Measurements from ENCODE around the gene CNTN1.
A peak's percentile ranks its signal among the peaks of the same experiment; 100 is the strongest.

CNTN1 gene

DNA sequence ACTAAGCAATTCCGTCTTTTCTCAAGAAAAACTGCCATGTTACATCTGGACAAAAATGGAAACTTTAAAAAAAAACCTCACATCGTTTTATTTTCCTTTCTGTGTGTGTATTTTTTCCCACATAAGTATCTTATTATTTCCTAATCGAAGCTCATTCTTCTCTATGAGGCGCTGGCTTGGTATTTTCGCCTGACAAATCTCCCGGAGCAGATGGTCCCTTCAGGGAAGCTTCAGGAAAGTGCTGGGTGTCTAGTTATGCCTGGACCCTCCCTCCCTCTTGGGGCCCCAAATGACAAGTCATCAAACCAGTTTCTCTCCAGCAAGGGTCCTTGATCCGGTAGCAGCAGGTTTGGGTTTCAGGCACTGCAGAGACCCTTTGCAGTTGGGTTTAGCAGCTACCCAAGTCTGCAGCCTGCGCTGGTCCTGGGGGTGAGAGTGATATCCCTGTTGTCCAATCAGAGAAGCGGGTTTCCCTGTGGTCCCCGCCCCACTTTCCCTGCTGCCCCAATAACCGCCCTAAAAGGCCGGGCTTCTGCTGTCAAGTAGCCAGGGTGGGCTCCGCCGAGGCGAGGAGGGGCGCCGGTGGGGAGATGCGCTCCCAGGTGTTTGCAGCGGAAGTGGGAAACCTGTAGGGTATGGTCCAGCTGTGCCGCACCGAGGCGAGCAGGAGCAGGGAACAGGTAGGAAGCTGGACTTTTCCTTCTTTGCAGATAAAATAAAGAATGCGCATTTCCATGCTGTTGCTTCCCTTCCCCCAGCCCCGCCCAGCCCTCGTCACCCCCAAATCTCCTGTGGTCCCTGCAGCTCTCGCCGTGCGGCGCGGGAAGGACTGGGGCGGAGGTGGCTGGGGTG lies at the start of gene CNTN1:
Gene CNTN1, plus strand, starts transcription at position 527 of the 852 bp plus-strand sequence.
- peak; percentile 79 for DNase-seq

DNA sequence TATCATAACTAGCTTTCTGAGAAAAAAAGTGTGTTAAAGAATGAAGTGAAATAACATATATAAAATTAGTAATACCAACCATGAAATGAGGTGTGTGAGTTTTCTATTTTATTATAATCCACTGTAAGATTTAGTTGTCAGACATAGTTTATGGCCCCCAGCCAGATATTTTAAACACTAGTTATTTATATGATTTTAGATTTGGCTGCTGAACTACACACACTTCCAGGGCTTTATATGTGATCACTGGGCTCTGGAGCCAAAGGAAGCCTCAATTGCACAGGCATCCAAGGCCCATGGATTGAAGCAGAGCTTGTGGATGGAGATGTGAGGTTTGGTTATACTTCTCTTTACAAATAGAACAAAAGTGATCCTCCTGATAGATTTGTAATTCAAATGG lies 48.7 kb upstream of the CNTN1 start:
- no peak for DNase-seq

DNA sequence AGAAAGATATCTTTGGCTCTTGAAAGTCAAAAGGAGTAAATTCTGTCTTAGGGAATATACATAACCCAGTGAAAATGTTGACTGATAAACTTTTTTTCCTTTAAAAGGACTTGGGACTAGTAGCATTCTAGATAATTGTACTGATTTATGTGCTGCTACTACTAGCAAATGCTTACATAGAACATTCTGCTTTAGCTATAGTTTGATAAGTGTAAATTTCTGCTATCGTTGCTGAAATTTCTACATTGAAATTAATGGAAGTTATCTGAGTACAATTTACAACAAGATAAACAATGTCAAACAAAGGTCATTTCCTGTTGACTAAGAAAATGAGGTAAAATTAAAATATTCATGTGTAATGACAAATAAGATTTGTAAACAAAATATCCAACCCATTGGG lies 48.3 kb upstream of the CNTN1 start:
- DNase-seq = no peak

DNA sequence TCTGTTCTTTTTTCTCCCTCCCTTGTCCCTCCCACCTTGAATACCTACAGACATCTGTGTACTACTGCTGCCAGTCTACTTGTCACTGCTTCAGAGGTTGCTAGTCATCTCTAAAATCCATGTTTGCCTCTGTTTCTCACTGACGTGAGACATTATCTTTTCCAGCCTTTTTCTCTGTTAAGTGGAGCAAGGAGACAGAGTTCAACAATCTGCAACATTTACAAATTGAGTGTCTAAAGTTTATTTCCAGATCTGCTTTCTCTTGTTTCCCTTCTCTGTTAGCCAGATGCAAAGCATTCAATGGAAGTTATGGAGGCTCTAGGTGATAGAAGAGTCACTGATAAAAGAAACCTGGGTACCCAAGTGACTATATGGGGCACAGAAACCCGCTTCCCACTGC lies 47.5 kb upstream of the CNTN1 start:
- DNase-seq = no peak

DNA sequence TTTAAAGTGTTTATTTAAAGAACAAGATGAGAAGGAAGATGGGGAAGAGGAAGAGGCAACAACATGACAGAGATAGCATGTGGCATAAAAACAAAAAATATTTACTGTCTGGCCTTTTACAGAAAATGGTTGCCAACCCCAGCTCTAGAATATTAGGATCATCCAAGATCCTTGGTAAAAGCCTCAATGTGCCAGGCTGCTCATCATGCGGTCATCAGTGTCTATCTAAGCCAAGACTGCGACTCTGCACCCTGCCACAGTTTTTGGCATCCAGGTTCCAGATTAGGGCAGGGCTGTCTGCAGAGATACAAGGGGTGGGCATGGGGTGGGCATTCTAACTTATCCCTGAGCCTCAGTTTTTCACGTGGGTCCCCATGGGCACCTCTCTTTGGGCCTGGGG lies 46.9 kb upstream of the CNTN1 start:
- no peak for DNase-seq

DNA sequence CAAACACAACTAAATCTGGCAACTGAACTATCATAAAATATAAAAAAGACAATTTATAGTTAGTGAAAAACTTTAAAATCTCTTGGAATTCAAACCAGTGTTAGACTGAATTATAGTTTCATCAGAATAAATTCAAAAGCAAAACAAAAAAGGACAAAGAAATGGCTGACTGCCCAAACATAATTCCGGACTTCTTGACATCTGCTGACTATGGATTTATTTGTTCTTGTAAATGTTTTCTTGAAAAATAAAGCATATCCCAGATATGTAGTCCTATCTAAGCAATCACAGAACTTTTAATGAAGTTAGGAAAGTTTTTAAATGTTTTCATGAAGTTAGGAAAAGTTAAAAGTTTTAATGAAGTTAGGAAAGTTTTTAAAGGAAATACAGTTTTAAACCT lies 45.8 kb upstream of the CNTN1 start:
- DNase-seq = no peak

DNA sequence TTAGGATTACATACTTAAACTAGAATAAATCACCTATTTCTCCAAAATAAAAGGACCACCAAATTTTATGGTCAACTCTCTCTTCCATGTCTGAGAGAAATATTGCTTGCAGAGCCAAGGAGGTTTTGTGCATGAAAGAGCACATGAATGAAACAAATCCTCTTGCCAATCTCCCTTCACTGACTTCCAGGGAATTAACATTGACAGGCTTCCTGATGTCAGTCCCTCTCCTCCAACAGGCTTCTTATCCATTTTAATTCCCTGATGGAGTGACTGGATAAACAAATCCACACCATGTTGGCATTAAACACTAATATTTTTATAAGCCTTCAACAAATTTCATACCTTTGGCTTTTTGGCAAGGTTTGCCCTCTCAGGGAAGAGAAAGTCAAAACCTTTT lies 45.3 kb upstream of the CNTN1 start:
- DNase-seq = no peak

DNA sequence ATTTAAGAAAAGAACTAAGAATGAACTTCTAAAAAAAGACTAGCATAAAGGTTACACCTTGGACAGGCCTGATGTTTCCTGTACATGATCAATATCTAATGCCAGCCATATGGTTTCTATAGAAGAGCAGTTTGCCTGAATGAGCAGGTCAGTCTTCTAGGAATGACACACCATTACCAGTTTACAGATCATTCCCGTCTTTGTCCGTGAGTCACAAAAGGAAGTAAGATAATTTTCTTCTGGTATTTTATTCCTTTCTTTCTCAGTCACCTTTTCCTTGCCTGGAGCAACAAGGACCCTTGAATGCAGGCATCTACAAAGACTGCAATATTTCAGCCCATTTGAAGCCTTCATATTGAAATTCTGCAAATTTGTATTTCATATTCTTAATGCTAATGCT lies 44.6 kb upstream of the CNTN1 start:
- no peak for DNase-seq

DNA sequence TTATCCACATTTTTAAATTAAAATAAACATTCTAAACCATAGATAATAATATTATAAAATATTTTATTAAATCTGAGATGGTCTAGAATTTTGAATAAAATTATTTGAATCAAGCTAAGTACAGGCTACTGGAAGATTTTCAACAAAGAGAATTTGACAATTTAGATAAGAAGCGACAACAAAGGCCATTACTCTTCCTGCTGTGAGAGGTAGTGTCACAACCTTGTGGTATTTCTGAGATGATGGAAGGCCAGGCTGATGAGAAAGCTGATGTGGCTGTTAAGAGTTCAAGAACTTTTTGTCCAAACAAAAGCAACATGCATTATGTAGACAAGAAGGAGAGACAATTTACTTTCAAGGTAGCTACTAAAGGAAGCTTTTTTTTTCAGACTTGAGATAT lies 43.7 kb upstream of the CNTN1 start:
- DNase-seq = no peak

DNA sequence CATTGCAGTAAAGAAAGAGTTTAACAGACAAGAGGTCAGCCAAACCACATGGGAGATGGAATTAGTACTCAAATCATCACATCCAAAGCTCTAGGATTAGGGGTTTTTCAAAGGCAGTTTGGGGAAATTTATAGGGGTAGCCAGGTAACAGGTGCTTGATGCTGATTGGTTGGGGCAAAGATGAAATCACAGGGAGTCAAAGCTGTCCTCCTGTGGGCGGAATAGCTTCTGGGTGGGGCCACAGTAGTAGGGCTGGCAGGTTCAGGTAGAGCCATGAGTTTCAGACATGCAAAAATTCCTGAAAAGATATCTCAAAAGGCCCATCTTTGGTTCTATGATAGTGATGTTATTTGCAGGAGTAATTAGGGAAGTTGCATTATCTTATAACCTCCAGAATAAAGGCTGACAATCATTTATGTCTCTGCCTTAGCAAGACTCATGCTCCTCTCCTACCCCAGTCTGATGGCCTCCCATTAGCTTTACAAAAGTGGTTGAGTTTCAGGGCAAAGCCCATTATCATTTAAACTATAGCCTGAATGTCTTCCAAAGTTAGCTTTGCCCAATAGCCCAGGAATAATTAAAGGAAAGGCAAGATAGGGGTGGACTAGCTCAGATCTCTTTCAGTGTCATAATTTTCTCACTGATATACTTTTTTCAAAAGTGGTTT lies 42.1 kb upstream of the CNTN1 start:
- no peak for DNase-seq

DNA sequence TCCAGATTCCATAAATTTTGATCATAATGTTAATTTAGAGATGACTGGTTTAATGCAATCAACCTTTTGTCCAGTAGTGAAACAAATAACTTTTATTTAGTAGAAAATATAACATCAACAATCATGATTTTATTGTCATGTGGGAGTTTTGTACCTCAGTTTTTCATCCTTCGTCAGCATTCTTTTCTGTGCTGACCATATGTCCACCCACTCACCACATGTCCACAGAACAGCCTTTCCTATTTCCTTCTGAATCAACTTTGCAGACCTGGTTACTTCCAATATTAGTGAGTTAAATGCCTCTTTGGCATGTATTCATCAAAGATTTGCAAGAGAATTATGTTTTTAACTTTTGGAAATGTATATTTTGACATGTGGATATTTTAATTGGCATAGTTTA lies 36.8 kb upstream of the CNTN1 start:
- DNase-seq = no peak

DNA sequence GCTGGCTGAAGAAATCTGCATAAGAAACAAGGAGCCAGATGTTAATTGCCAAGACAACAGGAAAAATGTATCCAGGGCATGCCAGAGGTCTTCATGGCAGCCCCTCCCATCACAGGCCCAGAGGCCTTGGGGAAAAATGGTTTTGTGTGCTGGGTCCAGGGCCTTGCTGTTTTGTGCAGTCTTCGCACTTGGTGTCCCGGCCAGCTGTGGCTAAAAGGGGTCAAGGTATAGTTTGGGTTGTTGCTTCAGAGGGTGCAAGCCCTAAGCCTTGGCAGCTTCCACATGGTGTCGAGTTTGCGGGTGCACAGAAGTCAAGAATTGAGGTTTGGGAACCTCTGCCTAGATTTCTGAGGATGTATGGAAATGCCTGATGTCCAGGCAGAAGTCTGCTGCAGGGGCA lies 29.9 kb upstream of the CNTN1 start:
- no peak for DNase-seq

DNA sequence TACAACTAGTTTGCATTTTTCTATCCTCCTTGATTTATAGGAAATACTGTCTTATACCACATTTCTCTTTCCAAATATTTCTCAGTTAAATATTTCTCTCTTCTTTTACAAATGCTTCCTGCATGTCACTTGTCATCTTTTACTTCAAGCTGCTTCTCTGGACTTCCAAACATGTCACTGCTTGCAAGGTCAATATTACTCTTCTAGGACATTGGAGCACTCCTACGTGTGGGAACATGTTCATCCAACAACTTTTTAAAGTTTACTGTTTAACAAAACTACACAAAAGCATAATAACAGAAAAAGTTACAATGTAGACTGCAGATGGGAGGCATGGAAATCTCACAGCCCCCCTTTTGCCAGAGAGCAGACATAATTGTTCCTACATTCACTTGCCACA lies 28.5 kb upstream of the CNTN1 start:
- DNase-seq = no peak

DNA sequence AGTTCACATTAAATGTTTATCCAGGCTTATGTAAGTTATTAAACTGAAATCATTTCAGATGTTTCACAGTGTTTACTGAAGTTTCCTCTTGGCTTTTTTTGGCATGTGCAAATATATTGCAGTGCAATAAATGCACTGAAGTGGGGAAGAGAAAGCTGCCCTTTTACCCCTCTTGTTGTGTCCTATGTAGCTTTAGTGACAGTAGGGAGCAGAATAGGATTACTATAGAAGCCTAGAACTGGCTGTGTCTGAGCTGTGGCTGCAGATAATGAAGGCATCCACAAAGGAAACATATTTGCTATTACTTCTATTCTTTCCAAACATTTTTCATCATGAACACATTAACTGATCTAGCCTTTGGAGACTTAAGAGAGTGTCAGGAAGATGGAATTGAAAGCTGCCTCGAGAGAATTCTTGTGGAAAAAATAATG lies 24.1 kb upstream of the CNTN1 start:
- DNase-seq = no peak

DNA sequence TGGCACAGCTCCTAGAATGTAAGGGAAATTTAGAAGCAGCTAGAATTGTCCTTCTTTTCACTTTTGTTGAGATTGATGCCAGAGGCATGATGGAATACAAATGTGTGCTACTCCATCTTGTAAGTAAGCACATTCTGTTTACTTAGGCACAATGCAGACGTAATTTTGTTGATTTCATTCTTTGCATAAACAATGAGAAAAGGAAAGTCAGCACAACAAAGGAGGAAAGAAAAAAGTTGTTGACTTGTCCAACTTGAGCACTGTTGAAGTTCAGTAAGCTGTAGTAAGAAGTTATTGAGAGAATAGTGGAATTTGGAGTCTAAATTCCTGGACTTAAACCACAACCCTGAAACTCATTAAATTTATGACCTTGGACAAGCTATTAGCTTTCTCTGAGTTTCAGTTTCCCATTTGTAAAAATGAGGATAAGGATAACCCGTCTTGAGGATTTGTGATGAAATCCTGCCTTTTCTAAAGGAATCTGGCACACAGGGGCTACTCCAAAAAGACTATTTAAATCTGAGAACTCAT lies 19.4 kb upstream of the CNTN1 start:
- DNase-seq = no peak

DNA sequence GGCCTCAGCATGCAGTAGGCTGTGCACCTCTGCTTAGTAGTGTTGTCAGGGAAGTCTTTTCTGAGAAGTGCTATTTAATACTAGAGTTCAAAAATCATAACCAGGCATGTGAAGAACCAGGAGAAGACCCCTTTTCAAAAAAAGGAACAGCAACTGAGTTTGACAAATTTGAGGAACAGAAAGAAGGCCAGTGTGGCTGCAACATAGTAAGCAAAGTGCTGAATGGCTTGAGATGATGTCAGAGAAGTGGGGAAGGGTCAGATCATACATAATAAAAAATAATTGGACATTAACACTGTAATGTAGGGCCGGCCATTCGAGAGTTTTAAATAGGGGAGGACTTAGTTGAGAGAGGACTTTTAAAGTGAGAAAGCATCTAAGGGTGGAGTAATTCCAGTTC lies 11.1 kb upstream of the CNTN1 start:
- DNase-seq = no peak

DNA sequence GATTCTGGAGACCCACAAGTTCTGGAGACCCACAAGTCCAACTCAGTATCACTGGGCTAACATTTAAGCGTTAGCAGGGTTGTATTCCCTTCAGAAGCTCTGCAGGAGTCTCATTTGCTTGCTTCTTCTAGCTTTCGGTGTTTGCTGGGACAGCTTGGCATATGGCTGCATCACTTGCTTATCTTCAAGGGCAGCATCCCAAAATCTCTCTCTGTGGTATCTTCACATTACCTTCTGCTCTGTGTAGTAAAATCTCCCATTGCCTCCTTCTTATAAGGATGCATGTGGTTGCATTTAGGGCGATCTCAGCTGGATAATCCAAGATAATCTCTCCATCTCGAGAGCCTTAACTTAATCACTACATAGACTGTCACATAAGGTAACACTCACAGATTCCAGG lies 7.3 kb upstream of the CNTN1 start:
- no peak for DNase-seq

DNA sequence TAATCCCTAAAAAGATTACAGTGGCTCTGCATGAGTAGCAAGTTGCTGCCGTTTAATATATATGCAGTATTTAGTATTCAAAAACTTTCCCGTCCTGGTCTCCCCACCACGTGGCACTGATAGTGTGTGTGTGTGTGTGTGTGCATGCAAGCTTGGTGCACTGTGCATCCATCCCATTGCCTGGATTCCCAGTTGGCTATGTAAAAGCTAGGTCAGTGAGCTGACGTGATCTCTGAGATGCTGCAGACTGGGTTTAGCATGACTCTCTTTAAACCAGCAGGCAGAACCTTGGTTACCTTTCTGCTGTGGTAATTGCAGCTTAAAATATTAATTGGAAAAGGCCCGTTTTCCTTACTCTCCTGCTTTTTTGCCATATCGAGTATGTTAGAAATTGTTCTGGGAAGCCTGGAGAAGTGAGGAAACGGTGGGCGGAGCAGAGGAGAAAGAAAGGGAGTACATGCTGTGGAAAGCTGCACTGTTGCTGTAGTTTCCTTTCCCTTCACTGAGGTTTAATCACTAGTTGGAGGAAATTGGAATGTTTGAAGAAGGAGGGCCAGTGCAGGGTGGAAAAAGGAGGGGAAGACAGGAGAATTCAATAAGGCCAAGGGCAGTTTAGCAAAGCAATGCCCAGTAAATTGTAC lies 4.0 kb upstream of the CNTN1 start:
- DNase-seq = no peak

DNA sequence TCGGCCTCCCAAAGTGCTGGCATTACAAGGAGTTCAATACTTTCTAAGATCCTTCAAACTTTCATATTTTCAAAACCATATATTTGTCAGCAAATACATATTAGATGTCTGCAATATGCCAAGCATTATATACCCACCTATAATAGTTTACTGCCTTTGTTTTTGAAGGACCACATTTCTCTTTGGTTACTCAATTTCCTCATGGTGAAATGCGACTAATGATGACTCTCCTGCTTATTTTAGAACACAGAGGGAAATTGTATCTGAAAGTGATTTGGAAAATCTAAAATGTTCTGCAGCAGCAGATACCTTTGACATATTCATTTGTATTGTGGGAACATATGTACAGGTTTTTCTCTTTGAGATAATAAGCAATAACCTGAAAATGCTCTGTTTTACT lies 2.7 kb upstream of the CNTN1 start:
- DNase-seq = no peak

DNA sequence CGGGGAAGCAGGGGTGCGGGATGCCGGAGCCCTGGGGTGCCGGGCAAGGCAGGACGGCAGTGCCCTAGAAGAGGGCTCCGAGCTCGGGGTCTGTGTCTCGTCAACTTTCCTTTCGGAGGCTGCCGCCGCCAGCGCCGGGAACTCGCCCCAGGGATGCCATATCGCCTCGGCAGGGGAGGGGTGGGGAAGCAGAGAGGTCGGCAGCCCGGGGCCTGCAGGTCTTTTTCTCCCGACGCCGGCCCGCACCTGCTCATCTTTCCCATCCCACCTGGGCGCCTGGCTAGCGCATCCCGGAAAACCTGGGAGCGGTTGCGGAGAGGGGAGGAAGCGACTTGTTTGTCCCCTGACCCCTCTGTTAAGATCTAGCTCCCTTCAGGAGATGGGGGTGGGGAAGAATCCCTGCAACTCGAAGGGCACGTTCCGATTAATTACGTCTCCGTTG lies 547 bp downstream of the CNTN1 start:
- no peak for DNase-seq

DNA sequence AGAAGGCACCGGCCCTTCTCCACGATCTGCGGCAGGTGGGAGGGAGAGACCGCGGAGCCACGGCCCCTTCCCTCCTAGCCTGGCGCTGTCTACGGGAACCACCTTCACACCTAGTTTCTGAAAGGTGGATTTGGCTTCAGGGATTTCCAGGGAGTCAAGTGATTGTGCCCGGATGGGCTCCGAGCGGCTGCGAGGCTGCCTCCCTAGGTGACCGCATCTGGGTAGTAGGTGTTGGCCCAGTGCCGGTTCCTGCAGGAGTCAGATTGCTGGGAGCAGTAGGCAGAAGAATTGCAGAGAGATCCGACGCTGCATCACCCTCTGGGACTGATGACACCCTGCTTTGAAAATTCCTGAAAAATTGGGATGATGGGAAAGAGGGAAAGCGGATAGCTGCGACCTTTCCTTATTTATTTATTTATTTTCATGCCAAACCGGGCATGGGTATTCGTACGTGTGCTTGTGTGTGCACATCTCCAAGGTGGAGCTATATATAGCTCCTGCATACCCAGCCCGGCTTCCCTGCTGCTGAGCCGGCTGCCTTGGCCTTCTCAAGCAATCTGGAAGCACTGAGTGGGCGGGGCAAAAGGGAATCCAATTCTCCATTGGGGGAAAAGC lies 1.1 kb downstream of the CNTN1 start:
- peak; percentile 62 for DNase-seq

DNA sequence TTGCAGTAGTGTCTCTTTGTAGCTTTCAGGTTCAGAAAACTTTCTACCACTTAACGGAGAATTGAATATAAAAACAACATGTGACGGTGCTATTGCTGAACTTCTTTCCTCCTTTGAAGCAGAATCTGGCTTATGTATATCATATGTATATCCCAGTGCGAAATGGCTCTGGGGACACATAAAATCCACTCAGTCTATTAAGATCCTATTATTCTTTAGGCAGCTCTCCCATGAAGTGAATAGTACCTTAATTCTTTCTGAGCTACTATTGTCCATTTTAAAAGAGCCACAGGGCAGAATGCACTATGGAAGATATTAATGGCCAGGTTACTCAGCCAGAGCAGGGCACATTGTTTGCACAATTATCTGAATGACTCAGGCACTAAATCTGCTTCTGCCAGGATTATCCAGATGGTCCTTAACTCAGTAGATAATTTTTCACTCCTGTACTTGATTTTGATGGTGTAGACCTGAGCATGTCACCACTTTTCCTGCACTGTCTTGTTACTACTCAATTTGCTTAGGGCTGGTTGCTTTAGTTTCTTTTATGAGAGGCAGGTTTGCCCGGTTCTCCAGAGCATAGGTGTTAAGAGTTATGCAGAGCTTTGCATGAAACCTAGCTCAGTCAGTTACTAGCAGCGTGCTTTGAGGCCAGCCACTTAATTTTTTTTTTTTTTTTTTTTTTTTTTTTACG lies 5.5 kb downstream of the CNTN1 start:
- DNase-seq = peak; percentile 80

DNA sequence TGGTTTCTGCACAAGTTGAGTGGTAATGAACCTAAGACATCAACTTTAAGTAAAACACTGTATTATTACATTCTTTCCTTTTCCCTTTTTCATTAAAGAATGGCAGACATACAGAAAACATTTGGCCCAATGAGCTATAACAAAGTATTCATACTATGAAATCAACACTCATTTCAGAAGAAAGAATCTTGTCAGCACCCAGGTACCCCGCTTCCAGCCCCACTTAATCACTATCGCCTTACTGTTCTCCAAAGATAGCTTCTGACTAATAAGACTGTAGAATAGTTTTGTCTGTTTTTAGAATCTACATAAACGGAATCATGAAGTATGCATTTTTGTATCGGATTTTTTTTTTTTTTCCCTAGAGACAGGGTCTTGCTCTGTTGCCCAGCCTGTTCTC lies 9.5 kb downstream of the CNTN1 start:
- DNase-seq = no peak
